Ramos (cell line): Measurements from ENCODE around the gene GOLGA8R.
"Not testable (repeated sequence)": the region's sequence is repeated elsewhere in the genome, so short reads cannot be mapped to it uniquely, and the experiment has no call there.

Experiments used
- in situ Hi-C: fragments of 300-500 bp; cut with MboI; formaldehyde crosslinking; loops from one replicate; pipeline ENCODE4 v1.14.3; 2022; ENCODE audit warnings: low sequenced_read_pairs; ENCODE audit not compliant: unreplicated experiment

Gene GOLGA8R

GRCh38 chr15:30414160-30414559, at the start of gene GOLGA8R:
TSS of gene GOLGA8R (minus strand) at chr15:30414260. CDS start at chr15:30414162, 98 bp downstream.
- in situ Hi-C loops: not testable (repeated sequence)

- in situ Hi-C loops: not testable (repeated sequence)
Measured at GRCh38 chr15:30463849-30464248, 49.8 kb upstream of the GOLGA8R start.

GRCh38 chr15:30462176-30462575, 48.1 kb upstream of the GOLGA8R start:
- in situ Hi-C loops: not testable (repeated sequence)

GRCh38 chr15:30452702-30453101, 38.6 kb upstream of the GOLGA8R start:
- in situ Hi-C loops: not testable (repeated sequence)

DNA sequence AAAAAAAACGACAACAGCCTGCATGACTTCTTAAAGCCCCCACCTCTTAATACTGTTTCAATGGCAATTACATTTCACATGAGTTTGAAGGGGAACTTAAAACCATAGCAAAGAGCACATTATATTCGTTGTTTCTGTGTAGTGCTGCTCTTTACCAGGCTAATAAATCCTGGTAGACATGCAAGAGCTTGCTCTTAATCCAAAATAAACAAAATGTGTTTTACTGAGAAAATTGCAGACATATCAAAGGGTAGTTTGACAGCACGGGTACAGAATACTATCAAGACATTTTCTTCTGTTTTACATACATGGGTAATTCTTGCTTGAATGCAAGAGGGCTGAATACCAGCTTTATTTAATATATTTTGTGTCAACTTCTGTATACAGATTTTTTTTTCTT, 24.3 kb upstream of the GOLGA8R start:
- in situ Hi-C loops: not testable (repeated sequence)

GRCh38 chr15:30435878-30436277, 21.8 kb upstream of the GOLGA8R start:
- in situ Hi-C loops: not testable (repeated sequence)

- in situ Hi-C loops: not testable (repeated sequence)
Measured at GRCh38 chr15:30420723-30421122, 6.7 kb upstream of the GOLGA8R start.

- in situ Hi-C loops: not testable (repeated sequence)
Measured at GRCh38 chr15:30407636-30408035, 6.4 kb downstream of the GOLGA8R start.

- in situ Hi-C loops: loop anchor here (25.0 kb wide), 1 partner anchor 1738 kb away; no protein-coding TSS in a partner anchor
Measured at GRCh38 chr15:30398988-30399387, 15.1 kb downstream of the GOLGA8R start.

DNA sequence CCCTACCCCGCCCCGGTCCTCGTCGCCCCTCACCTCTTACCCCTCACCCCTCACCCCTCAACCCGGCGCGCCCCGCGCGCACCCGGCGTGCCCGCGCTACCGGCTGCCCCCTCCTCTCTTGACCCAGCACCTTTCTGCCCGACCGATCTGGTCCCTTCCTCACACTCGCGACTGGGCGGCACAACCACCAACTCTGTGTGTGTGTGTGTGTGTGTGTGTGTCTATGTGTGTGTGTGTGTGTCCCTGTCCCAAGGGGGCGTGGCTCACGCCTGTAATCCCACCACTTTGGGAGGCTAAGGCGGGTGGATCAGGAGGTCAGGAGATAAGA, 20.4 kb downstream of the GOLGA8R start:
- in situ Hi-C loops: loop anchor here (25.0 kb wide), 1 partner anchor 1744 kb away; no protein-coding TSS in a partner anchor

DNA sequence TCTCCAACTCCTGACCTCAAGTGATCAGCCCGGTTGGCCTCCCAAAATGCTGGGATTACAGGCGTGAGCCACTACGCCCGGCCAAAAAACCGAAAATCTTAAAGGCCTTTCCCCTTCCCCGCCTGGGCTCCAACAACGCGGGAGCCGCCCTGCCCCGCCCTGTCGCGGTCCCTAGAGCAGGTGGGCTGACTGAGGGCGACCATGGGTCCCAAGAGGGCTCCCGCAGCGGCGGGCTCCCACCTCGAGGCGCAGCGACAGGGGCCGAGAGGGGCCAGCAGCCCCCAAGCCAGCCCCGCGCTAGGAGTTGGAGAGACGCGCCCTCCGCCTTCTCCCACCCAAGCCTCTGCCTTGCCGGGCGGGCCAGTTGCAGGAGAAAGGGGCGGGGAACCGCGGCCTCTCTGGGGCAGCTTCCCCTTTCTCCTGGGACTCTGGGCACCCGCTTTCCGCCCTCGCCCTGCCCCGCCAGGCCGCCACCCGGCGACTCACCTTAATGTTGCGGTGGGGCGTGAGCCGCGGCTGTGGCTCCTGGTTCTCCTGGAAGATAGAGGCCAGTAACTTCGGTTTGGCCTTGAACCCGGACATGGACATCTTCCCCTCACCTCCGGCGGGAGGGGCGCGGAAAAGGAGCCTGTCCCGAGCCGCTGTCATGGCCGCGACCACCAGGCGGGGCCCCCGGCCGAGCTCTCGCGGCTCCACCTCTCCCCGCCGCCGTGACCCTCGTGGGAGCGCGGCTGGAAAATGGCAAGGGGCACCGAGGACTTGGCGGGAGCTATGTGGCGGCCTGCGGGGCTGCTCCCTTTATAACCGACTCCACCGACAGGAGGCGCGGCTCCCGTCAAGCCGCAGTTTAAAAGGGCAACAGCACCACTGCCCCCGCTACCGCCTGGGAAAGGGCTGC, 21.0 kb downstream of the GOLGA8R start, which contains the start of gene CHRFAM7A:
CHRFAM7A (minus strand) TSS at position 775 of the 898 bp plus-strand sequence. CDS start 10,189 bp downstream, outside the sequence.
- in situ Hi-C loops: loop anchor here (25.0 kb wide), 1 partner anchor 1744 kb away; no protein-coding TSS in a partner anchor

DNA sequence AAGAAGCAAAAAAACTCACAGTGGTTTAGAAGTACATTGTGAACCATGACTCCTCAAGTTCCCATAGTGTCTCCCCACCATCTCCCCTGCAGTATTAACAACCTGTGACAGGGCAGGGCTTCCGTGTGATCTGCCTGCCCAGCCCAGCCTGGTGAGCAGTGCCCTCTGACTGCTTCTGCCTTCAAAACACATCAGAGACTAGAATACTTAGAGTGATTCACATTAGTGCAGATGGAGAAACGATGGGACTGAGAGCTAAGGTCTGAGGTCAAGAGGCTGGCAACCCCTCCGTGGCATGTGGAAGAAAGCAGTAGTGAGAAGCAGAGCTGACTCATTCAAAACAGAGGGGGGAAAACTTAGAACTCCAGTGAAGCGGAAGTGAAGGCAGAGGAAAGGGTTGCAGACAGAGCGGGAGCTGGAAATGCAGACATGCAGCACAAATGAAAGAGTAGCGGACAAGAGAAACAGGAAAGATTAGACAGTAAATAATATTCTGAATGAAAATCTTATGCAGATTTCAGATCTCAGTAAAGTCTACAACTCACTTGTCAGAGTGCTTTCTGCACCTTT, 27.7 kb downstream of the GOLGA8R start:
- in situ Hi-C loops: loop anchor here (25.0 kb wide), 1 partner anchor 1751 kb away; no protein-coding TSS in a partner anchor

DNA sequence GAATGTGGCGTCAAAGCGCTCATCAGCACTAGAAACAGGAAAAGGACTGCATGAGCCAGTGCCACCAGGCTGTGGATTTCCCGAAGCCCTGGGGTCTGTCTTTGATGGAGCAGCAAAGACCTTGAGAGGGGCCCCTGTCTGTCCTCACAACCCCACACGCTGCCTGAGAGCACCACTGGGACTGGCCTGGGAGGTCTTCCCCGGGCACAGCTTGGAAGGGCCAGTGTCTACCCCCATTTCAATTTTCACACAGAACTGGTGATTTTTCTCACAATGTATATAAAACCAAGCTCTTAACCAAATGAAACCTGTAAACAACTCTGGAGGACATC, 37.0 kb downstream of the GOLGA8R start:
- in situ Hi-C loops: loop anchor here (25.0 kb wide), 1 partner anchor 1760 kb away; no protein-coding TSS in a partner anchor

- in situ Hi-C loops: loop anchor here (25.0 kb wide), 1 partner anchor 1761 kb away; no protein-coding TSS in a partner anchor
Measured at GRCh38 chr15:30376375-30377081, 37.5 kb downstream of the GOLGA8R start.

- in situ Hi-C loops: loop anchor here (25.0 kb wide), 1 partner anchor 1761 kb away; no protein-coding TSS in a partner anchor
Measured at GRCh38 chr15:30375872-30376271, 38.2 kb downstream of the GOLGA8R start.

DNA sequence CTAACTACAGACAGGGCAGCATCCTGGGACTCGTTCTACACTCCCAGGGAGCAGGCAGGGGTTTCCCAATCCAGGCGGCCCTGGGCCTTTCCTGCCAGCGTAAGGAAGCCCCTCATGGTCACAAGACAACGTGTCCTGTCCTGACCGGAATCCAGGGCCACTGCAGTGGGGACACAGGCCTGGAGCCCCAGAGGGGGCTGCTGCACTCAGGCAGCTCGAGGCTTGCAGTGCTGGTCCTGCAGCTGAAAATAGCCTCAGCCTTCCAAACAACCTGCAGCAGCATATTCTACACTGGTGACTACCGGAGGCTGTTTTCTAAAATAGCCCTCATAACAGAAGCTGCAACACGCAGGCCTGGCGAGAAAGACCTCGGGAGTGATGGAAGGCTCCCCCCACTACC, 39.2 kb downstream of the GOLGA8R start:
- in situ Hi-C loops: loop anchor here (25.0 kb wide), 1 partner anchor 1762 kb away; no protein-coding TSS in a partner anchor

DNA sequence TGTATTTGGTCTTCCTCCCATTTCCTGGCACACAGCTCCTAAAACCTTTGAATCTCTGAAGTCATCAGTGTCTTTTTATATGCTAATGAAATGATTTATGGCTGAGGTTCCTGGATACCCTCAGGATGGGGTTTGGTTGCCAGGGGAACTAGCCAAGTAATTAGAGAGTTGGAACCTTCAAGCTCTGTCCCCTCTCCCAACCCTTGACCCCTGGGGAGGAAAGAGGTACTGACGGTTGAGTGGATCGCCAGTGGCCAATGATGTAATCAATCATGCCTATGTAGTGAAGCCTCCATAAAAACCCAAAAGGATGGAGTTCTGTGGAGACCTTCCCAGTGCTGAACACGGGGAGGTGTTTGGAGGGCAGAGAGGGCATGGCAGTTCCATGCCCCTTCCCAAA, 45.8 kb downstream of the GOLGA8R start:
- in situ Hi-C loops: not testable (repeated sequence)

DNA sequence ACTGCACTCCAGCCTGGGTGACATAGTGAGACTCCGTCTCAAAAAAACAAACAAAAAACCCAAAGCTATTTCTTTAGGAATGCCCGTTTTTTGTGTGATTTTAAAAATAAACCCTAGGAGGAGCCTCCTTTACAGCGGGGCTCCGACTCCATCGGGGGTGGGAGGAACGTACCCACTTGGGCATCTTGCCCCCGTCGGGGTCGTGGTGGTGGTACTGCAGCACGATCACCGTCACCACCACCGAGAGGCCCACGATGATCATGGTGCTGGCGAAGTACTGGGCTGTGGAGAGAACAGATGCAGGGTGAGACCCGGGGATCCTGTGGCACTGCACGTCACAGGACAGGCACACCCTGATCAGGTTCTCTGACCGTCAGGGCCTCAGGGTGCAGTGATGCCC, 46.8 kb downstream of the GOLGA8R start:
- in situ Hi-C loops: not testable (repeated sequence)

GRCh38 chr15:30361404-30361803, 52.7 kb downstream of the GOLGA8R start:
- in situ Hi-C loops: not testable (repeated sequence)

GRCh38 chr15:30360990-30361389, 53.1 kb downstream of the GOLGA8R start:
- in situ Hi-C loops: not testable (repeated sequence)
